Esophagus muscularis mucosa (tissue), 3 donors: ENCODE measurements around the gene WDR64.

ENCODE experiments used
- CTCF ChIP-seq, 3 experiments: fragments of 200-600 bp in 2 of 3; fragments of 450-650 bp in 1 of 3; sonication (generic) in 2 of 3; IDR thresholded peaks; one replicate each; pipeline ENCODE4 v1.5.1; 2017 to 2019; ENCODE audit warnings: antibody characterized with exemption in 3 of 3, mild to moderate bottlenecking in 2 of 3, moderate library complexity in 1 of 3
- POLR2A ChIP-seq: fragments of 450-650 bp; IDR thresholded peaks from one replicate; pipeline ENCODE4 v1.6.1; 2017; ENCODE audit warnings: antibody characterized with exemption, moderate library complexity, mild to moderate bottlenecking, low read depth

GRCh38 chr1:241672301-241672700 is 20.2 kb downstream of the WDR64 start:
- TF ChIP-seq CTCF (IDR thresholded peaks at IDR 0.05) (no peak), POLR2A (no peak)
